KOPT-K1 (cell line): ENCODE results near the gene GLIS2.

Experiments
- H3K27ac ChIP-seq: fragments of 200-600 bp; sonication (generic); 2 replicates; pipeline ENCODE4 v1.5.1; 2016; ENCODE audit warnings: antibody characterized with exemption, mild to moderate bottlenecking, low read depth, low read length; ENCODE audit not compliant: poor library complexity, severe bottlenecking
- H3K36me3 ChIP-seq: fragments of 200-600 bp; sonication (generic); 2 replicates; pipeline ENCODE4 v1.5.1; 2017; ENCODE audit warnings: antibody characterized with exemption, mild to moderate bottlenecking, low read length, moderate library complexity; ENCODE audit not compliant: insufficient read depth
- H3K9me3 ChIP-seq: fragments of 200-600 bp; sonication (generic); 2 replicates; pipeline ENCODE4 v1.5.1; 2017; ENCODE audit warnings: antibody characterized with exemption, low read length, mild to moderate bottlenecking; ENCODE audit not compliant: insufficient read depth, poor library complexity, severe bottlenecking

The GLIS2 gene

GRCh38 chr16:4321286-4322120 lies 5.6 kb downstream of the GLIS2 start:
- H3K36me3 ChIP-seq, result no peaks in the 10 kb centered on the region
- no peaks in the 10 kb centered on the region for H3K9me3 ChIP-seq
- no peak overlapping the region for H3K27ac ChIP-seq

GRCh38 chr16:4322121-4323052 lies 6.5 kb downstream of the GLIS2 start:
- no peaks in the 10 kb centered on the region for H3K9me3 ChIP-seq
- no peak overlapping the region for H3K27ac ChIP-seq
- no peaks in the 10 kb centered on the region for H3K36me3 ChIP-seq

GRCh38 chr16:4323071-4323844 lies 7.4 kb downstream of the GLIS2 start:
- H3K9me3 ChIP-seq, result no peaks in the 10 kb centered on the region
- H3K27ac ChIP-seq, result no peak overlapping the region
- H3K36me3 ChIP-seq, result no peaks in the 10 kb centered on the region

- no peaks in the 10 kb centered on the region for H3K36me3 ChIP-seq
These were observed 8.1 kb downstream of the GLIS2 start for GRCh38 chr16:4323845-4324488.

GRCh38 chr16:4324492-4325252 lies 8.8 kb downstream of the GLIS2 start:
- H3K27ac ChIP-seq, result no peak overlapping the region
- H3K36me3 ChIP-seq, result no peaks in the 10 kb centered on the region
- no peaks in the 10 kb centered on the region for H3K9me3 ChIP-seq

More at GRCh38 chr16:4323845-4324488, 8.1 kb downstream of the GLIS2 start:
- Histone ChIP-seq H3K9me3 (no peaks in the 10 kb centered on the region), H3K27ac (no peak overlapping the region)

- Histone ChIP-seq H3K9me3 (no peaks in the 10 kb centered on the region), H3K36me3 (no peaks in the 10 kb centered on the region), H3K27ac (no peak overlapping the region)
These were observed 9.4 kb downstream of the GLIS2 start for GRCh38 chr16:4325253-4325758.

GRCh38 chr16:4327386-4328045 lies 11.6 kb downstream of the GLIS2 start:
- H3K9me3 ChIP-seq, result no peaks in the 10 kb centered on the region
- no peaks in the 10 kb centered on the region for H3K36me3 ChIP-seq
- H3K27ac ChIP-seq, result no peak overlapping the region

GRCh38 chr16:4328046-4328781 lies 12.3 kb downstream of the GLIS2 start:
- Histone ChIP-seq H3K36me3 (no peaks in the 10 kb centered on the region), H3K27ac (no peak overlapping the region), H3K9me3 (no peaks in the 10 kb centered on the region)

- no peak overlapping the region for H3K27ac ChIP-seq
- no peaks in the 10 kb centered on the region for H3K9me3 ChIP-seq
- no peaks in the 10 kb centered on the region for H3K36me3 ChIP-seq
These were observed 13.2 kb downstream of the GLIS2 start for GRCh38 chr16:4328782-4329775.

- Histone ChIP-seq H3K27ac (no peak overlapping the region), H3K36me3 (no peaks in the 10 kb centered on the region), H3K9me3 (no peaks in the 10 kb centered on the region)
These were observed 14.5 kb downstream of the GLIS2 start for GRCh38 chr16:4330277-4330874.

- Histone ChIP-seq H3K27ac (no peak overlapping the region), H3K36me3 (no peaks in the 10 kb centered on the region)
These were observed 16.2 kb downstream of the GLIS2 start for GRCh38 chr16:4332083-4332482.

More at GRCh38 chr16:4332083-4332482, 16.2 kb downstream of the GLIS2 start:
- no peaks in the 10 kb centered on the region for H3K9me3 ChIP-seq
